C4-2B (cell line): Measurements from ENCODE around the gene MINDY4.

Source experiments
- H3K27ac ChIP-seq: fragments of 450-650 bp; 2 replicates; pipeline ENCODE4 v1.5.1; 2017
- CTCF ChIP-seq: fragments of 450-650 bp; conservative IDR thresholded peaks from 2 replicates; pipeline ENCODE4 v1.5.1; 2017; ENCODE audit warnings: mild to moderate bottlenecking
- ZFX ChIP-seq: fragments of 450-650 bp; IDR thresholded peaks from 2 replicates; pipeline ENCODE4 v1.6.1; 2017

Gene MINDY4

GRCh38 chr7:30899066-30899465, 127.8 kb downstream of the MINDY4 start:
- no peak overlapping the region for H3K27ac ChIP-seq
- no peak for TF ChIP-seq ZFX
- TF ChIP-seq CTCF: no peak

GRCh38 chr7:30899630-30900029, 128.4 kb downstream of the MINDY4 start:
- no peak for TF ChIP-seq CTCF
- H3K27ac ChIP-seq: no peak overlapping the region

GRCh38 chr7:30900053-30900452, 128.8 kb downstream of the MINDY4 start:
- H3K27ac ChIP-seq: no peak overlapping the region
- TF ChIP-seq ZFX (no peak), CTCF (no peak)

GRCh38 chr7:30900803-30901362, 129.7 kb downstream of the MINDY4 start:
- TF ChIP-seq CTCF (no peak), ZFX (no peak)
- no peak overlapping the region for H3K27ac ChIP-seq

- no peak for TF ChIP-seq ZFX
- TF ChIP-seq CTCF: no peak
- no peak overlapping the region for H3K27ac ChIP-seq
Observed at GRCh38 chr7:30901856-30902255, 130.6 kb downstream of the MINDY4 start.

- TF ChIP-seq CTCF: no peak
- no peak for TF ChIP-seq ZFX
- H3K27ac ChIP-seq: no peak overlapping the region
Observed at GRCh38 chr7:30902466-30902865, 131.2 kb downstream of the MINDY4 start.

- H3K27ac ChIP-seq: no peak overlapping the region
- TF ChIP-seq CTCF: no peak
- TF ChIP-seq ZFX: no peak
Observed at GRCh38 chr7:30903146-30903545, 131.9 kb downstream of the MINDY4 start.
